ENCODE data around the gene CERS6. TPM values are rescaled to one million over a fixed set of nuclear protein-coding genes. Genes with fewer than 3 reads are reported as not detected.

CERS6 gene
- polyA plus RNA-seq, 3 donors, result 7.6 to 17.7 (median 15.6) TPM

- no peak overlapping the region for H3K4me3 ChIP-seq (replicated peaks in 1 of 3; ENCODE audit: low read depth in 2 of 3, low read length in 3 of 3)
- no peaks in the 10 kb centered on the region for H3K9me3 ChIP-seq (replicated peaks in 1 of 2; ENCODE audit: control insufficient read depth in 1 of 2, insufficient read depth in 1 of 2, low read length in 2 of 2)
- Mint-ChIP-seq H3K4me1 (peaks cover 19% of the 10 kb centered on the region), H3K9me3 (no peaks in the 10 kb centered on the region), H3K4me3 (no peak overlapping the region), H3K27ac (no peak overlapping the region), H3K36me3 (peaks cover 0 to 10% of the 10 kb centered on the region in 2 donors), H3K27me3 (ENCODE audit: low read depth in 3 of 3) (no peaks in the 10 kb centered on the region)
- peaks cover 2 to 4% of the 10 kb centered on the region in 2 donors for H3K4me1 ChIP-seq (ENCODE audit: control insufficient read depth in 1 of 2, insufficient read depth in 2 of 2, low read length in 2 of 2)
- WGBS (ENCODE audit: insufficient coverage), result no CpG with 5 or more reads among the region's 3 CpGs
- intact Hi-C loops (cut with micrococcal nuclease), result no loop called here
- no peak overlapping the region for H3K9ac ChIP-seq (ENCODE audit: insufficient read depth, low read length, poor library complexity, severe bottlenecking)
- peaks cover 80% of the 10 kb centered on the region for H3K79me2 ChIP-seq (ENCODE audit: insufficient read depth, low read length)
- no peak for DNase-seq
- no peak overlapping the region for H3K4me2 ChIP-seq (replicated peaks; ENCODE audit: extremely low read depth, low read length, poor library complexity, severe bottlenecking)
- no peak for TF ChIP-seq CTCF (IDR thresholded peaks at IDR 0.05)
- no peak overlapping the region for H3K27ac ChIP-seq (ENCODE audit: low read depth in 1 of 2, low read length in 2 of 2)
- H3K36me3 ChIP-seq (replicated peaks in 1 of 2; ENCODE audit: control insufficient read depth in 1 of 2, insufficient read depth in 2 of 2, low read length in 2 of 2), result no peaks in the 10 kb centered on the region
- H2AFZ ChIP-seq (ENCODE audit: insufficient read depth, low read depth, low read length, poor library complexity, severe bottlenecking), result no peak overlapping the region
- peaks cover 34% of the 10 kb centered on the region for H4K20me1 ChIP-seq (ENCODE audit: insufficient read depth, low read length)
- no peaks in the 10 kb centered on the region for H3K27me3 ChIP-seq (ENCODE audit: control insufficient read depth in 2 of 2, insufficient read depth in 2 of 2, low read length in 2 of 2)
These were observed 184.0 kb downstream of the CERS6 start for GRCh38 chr2:168640039-168640438.

GRCh38 chr2:168641636-168642035 lies 185.6 kb downstream of the CERS6 start:
- intact Hi-C loops (cut with micrococcal nuclease), result no loop called here
- H3K9me3 Mint-ChIP-seq, result peaks cover 0 to 4% (median 0%) of the 10 kb centered on the region in 7 donors
- H3K4me3 Mint-ChIP-seq, result no peak overlapping the region
- H3K36me3 ChIP-seq (replicated peaks in 1 of 2; ENCODE audit: control insufficient read depth in 1 of 2, insufficient read depth in 2 of 2, low read length in 2 of 2), result no peaks in the 10 kb centered on the region
- DNase-seq, result no peak
- no peak overlapping the region for H3K4me3 ChIP-seq (replicated peaks in 1 of 3; ENCODE audit: low read depth in 2 of 3, low read length in 3 of 3)
- no peak overlapping the region for H3K4me2 ChIP-seq (replicated peaks; ENCODE audit: extremely low read depth, low read length, poor library complexity, severe bottlenecking)
- no peak overlapping the region for H3K9ac ChIP-seq (ENCODE audit: insufficient read depth, low read length, poor library complexity, severe bottlenecking)
- no peak overlapping the region for H3K27ac ChIP-seq (ENCODE audit: low read depth in 1 of 2, low read length in 2 of 2)
- no peak overlapping the region for H2AFZ ChIP-seq (ENCODE audit: insufficient read depth, low read depth, low read length, poor library complexity, severe bottlenecking)
- no peaks in the 10 kb centered on the region for H3K27me3 ChIP-seq (ENCODE audit: control insufficient read depth in 2 of 2, insufficient read depth in 2 of 2, low read length in 2 of 2)
- H3K27me3 Mint-ChIP-seq (ENCODE audit: low read depth in 3 of 3), result no peaks in the 10 kb centered on the region
- H3K9me3 ChIP-seq (replicated peaks in 1 of 2; ENCODE audit: control insufficient read depth in 1 of 2, insufficient read depth in 1 of 2, low read length in 2 of 2), result no peaks in the 10 kb centered on the region
- H3K4me1 Mint-ChIP-seq, result peaks cover 16% of the 10 kb centered on the region
- peaks cover 38% of the 10 kb centered on the region for H4K20me1 ChIP-seq (ENCODE audit: insufficient read depth, low read length)
- H3K27ac Mint-ChIP-seq, result no peak overlapping the region
- H3K4me1 ChIP-seq (ENCODE audit: control insufficient read depth in 1 of 2, insufficient read depth in 2 of 2, low read length in 2 of 2), result no peaks in the 10 kb centered on the region
- H3K36me3 Mint-ChIP-seq, result peaks cover 0 to 7% of the 10 kb centered on the region in 2 donors
- H3K79me2 ChIP-seq (ENCODE audit: insufficient read depth, low read length), result peaks cover 79% of the 10 kb centered on the region
- no CpG with 5 or more reads among the region's 4 CpGs for WGBS (ENCODE audit: insufficient coverage)
- TF ChIP-seq CTCF (IDR thresholded peaks at IDR 0.05), result no peak
